Measurements from ENCODE around the gene DSPP. TPM values are rescaled to one million over a fixed set of nuclear protein-coding genes. Genes with fewer than 3 reads are reported as not detected.

The DSPP gene
- under 0.01 TPM for total RNA-seq

GRCh38 chr4:87608229-87608628 is at the start of gene DSPP:
DSPP (plus strand) TSS chr4:87608529; CDS start chr4:87610909, 2,380 bp downstream.

GRCh38 chr4:87649980-87650379 is 41.7 kb downstream of the DSPP start, which contains the start of gene DMP1:
DMP1 (plus strand) TSS chr4:87650280; CDS start chr4:87656493, 6,213 bp downstream.

Other genes starting within 250 kb of the DSPP start
- 34.4 TPM for gene HSD17B11, start 217.3 kb upstream of the DSPP start, total RNA-seq
- 21.0 TPM for gene NUDT9, start 186.0 kb upstream of the DSPP start, total RNA-seq
- 32.2 TPM for gene SPARCL1, start 79.2 kb upstream of the DSPP start, total RNA-seq
- gene DMP1, start 41.8 kb downstream of the DSPP start, total RNA-seq: not detected
- not detected for gene IBSP, start 191.0 kb downstream of the DSPP start, total RNA-seq
- not detected for gene MEPE, start 224.4 kb downstream of the DSPP start, total RNA-seq